Coronary artery (tissue), 2 donors: ENCODE measurements around the gene MMADHC.

Experiments used
- DNase-seq: peaks from one replicate; pipeline ENCODE4 v3.0.0-alpha.2; 2017; ENCODE audit warnings: low spot score
- H3K27ac ChIP-seq, 2 donors: fragments of 200-600 bp; sonication (generic); one replicate each; pipeline ENCODE4 v1.5.1; 2016 to 2019
- H3K4me3 ChIP-seq: fragments of 200-600 bp; sonication (generic); 2 replicates; pipeline ENCODE4 v1.5.1; 2016; ENCODE audit warnings: mild to moderate bottlenecking, moderate library complexity
- CTCF ChIP-seq: fragments of 200-600 bp; sonication (generic); IDR thresholded peaks from one replicate; pipeline ENCODE4 v1.5.1; 2019; ENCODE audit warnings: antibody characterized with exemption

MMADHC gene

GRCh38 chr2:149587220-149587949 is at the start of gene MMADHC:
TSS of gene MMADHC (minus strand) at chr2:149587775. CDS start at chr2:149587097, 678 bp downstream.
- TF ChIP-seq CTCF, result no peak
- Histone ChIP-seq H3K27ac (peak within 1 kb of the TSS; percentile 94 to 97), H3K4me3 (peak within 1 kb of the TSS; percentile 80)
- DNase-seq, result peak; percentile 95

DNA sequence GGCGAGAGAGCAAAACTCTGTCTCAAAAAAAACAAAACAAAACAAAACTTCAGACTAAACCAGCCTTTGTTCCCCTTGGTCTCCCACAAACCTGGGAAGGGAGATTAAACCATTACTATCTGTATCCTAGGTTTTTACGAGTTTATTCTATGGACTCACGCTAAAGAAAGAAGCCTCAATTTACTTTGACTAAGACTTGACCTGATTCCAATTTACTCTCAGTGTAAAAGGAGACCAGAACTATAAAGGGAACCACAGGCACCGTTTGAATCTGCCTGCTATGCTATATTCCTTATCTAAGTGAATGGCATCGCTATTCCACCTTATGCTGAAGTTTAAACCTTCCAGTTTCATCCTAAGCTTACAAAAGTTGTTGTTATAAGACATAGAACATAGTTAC is 46.5 kb upstream of the MMADHC start:
- Histone ChIP-seq H3K4me3 (no peak overlapping the region), H3K27ac (no peak overlapping the region)
- TF ChIP-seq CTCF, result no peak
- DNase-seq, result no peak

DNA sequence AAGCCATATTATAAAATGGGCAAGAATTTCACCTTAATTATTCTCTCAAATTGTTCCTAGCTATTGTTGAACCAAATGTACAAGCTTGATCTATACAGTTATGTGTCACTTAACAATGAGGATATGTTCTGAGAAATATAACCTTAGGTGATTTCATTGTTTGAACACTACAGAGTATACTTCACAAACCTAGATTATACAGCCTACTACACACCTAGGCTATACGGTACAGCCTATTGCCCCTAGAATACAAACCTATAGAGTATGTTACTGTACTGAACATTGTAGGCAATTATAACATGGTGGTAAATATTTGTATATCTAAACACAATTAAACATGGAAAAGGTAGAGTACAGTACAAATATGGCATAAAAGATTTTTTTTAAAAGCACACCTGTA is 42.9 kb upstream of the MMADHC start:
- no peak overlapping the region for H3K4me3 ChIP-seq
- no peak for DNase-seq
- no peak for TF ChIP-seq CTCF

GRCh38 chr2:149629026-149629425 is 41.5 kb upstream of the MMADHC start:
- H3K4me3 ChIP-seq, result no peak overlapping the region
- no peak for DNase-seq
- TF ChIP-seq CTCF, result no peak

More for the DNA sequence above, 42.9 kb upstream of the MMADHC start:
- H3K27ac ChIP-seq, result no peak overlapping the region

GRCh38 chr2:149627111-149627801 is 39.7 kb upstream of the MMADHC start:
- Histone ChIP-seq H3K27ac (no peak overlapping the region), H3K4me3 (no peak overlapping the region)
- no peak for DNase-seq
- TF ChIP-seq CTCF, result no peak

More at GRCh38 chr2:149629026-149629425, 41.5 kb upstream of the MMADHC start:
- H3K27ac ChIP-seq, result no peak overlapping the region

DNA sequence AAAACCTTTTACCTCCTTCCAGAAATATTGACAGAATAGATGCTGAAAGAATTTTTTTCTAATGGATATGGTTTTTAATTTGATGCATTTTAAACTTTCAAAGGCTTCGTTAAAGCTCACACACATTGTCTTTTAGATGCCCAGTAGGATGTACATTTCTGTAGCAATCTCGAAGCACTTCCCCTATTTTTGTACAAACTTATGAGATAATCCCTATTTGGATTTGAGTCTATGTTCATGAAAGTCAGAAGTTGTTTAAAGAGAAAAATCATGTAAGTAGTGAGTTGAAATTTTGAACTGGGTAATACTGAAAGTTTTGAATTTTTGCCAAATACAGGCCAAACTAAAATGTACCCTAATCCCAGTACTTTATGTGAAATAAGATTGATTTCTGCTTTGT is 38.1 kb upstream of the MMADHC start:
- H3K4me3 ChIP-seq, result no peak overlapping the region
- no peak overlapping the region for H3K27ac ChIP-seq
- TF ChIP-seq CTCF, result no peak
- DNase-seq, result no peak

DNA sequence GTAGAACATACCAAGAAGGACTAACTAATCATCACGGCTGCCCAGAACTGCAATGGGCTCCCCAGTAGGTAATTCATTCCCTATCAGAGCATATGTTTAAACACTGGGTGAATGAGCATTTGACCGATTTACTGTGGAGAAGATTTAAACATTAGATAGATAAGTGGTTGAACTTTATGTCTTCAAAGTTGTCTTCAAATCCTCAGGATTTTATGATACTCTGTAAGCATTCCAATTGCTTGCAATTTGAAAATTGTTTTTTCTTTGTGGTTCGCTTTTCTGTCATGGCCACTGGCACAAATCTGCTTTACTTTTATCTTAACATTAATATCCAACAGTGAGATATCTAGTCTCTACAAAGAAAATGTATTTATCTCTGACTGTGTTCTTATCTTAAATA is 37.7 kb upstream of the MMADHC start:
- no peak overlapping the region for H3K4me3 ChIP-seq
- TF ChIP-seq CTCF, result no peak
- no peak overlapping the region for H3K27ac ChIP-seq
- DNase-seq, result no peak
